ENCODE results near the gene SPTBN1.

DNA sequence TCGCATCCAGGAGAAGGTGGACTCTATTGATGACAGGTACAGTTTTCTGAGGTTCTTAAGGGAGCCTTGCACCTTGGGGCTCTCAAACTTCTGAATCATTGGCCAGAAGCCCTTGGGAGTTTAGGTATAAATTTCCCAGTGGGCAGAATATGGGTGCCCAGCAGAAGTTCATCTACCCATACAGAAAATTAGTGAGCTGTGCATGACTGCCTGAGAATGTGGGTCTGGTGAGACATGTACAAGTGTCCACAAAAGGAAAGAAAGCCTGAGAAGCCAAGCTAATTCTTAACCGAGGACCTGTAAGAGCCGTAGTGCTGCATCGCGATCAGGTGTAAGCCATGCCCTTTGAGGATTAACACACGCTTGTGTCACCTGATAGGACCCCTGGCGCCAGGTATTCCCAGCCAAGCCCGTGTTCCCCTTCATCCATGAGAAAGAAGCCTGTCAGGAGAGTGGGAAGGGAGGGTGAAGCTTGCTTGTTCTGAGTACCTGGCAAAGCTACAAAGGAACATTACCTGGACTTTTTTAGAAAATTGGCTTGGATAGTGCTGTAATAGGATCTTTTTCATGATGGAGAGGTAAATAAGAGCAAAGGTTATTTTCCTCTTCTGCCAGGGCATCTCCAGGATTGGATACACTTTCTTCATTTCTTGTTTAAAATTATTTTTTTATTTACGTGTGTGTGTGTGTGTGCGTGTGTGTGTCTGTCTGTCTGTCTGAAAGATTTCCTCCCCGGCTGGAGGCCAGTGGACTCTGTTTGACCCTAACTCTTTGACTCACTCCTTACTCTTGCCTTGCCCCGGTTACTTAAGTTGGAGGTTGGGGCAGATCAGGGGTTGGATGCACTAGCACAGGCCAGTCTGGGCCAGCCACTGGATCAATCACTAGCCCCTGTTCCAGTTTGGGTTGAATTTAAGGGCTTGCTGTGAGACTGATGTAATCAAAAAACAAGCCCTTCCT, 176.9 kb downstream of the SPTBN1 start:
- TF ChIP-seq, protein P1, sequence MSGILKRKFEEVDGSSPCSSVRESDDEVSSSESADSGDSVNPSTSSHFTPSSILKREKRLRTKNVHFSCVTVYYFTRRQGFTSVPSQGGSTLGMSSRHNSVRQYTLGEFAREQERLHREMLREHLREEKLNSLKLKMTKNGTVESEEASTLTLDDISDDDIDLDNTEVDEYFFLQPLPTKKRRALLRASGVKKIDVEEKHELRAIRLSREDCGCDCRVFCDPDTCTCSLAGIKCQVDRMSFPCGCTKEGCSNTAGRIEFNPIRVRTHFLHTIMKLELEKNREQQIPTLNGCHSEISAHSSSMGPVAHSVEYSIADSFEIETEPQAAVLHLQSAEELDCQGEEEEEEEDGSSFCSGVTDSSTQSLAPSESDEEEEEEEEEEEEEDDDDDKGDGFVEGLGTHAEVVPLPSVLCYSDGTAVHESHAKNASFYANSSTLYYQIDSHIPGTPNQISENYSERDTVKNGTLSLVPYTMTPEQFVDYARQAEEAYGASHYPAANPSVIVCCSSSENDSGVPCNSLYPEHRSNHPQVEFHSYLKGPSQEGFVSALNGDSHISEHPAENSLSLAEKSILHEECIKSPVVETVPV (CRISPR knock-in tag; IDR thresholded peaks at IDR 0.05): no peak
- TF ChIP-seq CSDC2 (CRISPR knock-in tag; IDR thresholded peaks at IDR 0.05) (no peak), PPARA (CRISPR knock-in tag; IDR thresholded peaks at IDR 0.05; ENCODE audit: borderline replicate concordance) (no peak), ZFP3 (CRISPR knock-in tag; IDR thresholded peaks at IDR 0.05) (peak; percentile 50; the same call in 1 of the 2 replicates), ARNTL (CRISPR knock-in tag; IDR thresholded peaks at IDR 0.05; ENCODE audit: borderline replicate concordance, low read depth) (no peak), TOX (CRISPR knock-in tag; IDR thresholded peaks at IDR 0.05; ENCODE audit: borderline replicate concordance) (no peak), ZFP30 (CRISPR knock-in tag; IDR thresholded peaks at IDR 0.05) (no peak), GLIS3 (CRISPR knock-in tag; IDR thresholded peaks at IDR 0.05) (no peak), RARB (CRISPR knock-in tag; IDR thresholded peaks at IDR 0.05) (no peak)
- TF ChIP-seq, protein P2, sequence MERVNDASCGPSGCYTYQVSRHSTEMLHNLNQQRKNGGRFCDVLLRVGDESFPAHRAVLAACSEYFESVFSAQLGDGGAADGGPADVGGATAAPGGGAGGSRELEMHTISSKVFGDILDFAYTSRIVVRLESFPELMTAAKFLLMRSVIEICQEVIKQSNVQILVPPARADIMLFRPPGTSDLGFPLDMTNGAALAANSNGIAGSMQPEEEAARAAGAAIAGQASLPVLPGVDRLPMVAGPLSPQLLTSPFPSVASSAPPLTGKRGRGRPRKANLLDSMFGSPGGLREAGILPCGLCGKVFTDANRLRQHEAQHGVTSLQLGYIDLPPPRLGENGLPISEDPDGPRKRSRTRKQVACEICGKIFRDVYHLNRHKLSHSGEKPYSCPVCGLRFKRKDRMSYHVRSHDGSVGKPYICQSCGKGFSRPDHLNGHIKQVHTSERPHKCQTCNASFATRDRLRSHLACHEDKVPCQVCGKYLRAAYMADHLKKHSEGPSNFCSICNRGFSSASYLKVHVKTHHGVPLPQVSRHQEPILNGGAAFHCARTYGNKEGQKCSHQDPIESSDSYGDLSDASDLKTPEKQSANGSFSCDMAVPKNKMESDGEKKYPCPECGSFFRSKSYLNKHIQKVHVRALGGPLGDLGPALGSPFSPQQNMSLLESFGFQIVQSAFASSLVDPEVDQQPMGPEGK (CRISPR knock-in tag; IDR thresholded peaks at IDR 0.05; ENCODE audit: borderline replicate concordance): no peak
